Bronchial epithelial cell (primary cell): ENCODE measurements around the gene USF3. TPM values are rescaled to one million over a fixed set of nuclear protein-coding genes. Genes with fewer than 3 reads are reported as not detected.

ENCODE experiments used
- DNase-seq: peaks from one replicate; pipeline ENCODE4 v3.0.0-alpha.2; 2010; ENCODE audit warnings: low read depth
- FAIRE-seq: peaks from 2 replicates; lab custom pipeline; 2011; peaks lifted over from hg19 to GRCh38; lab: Jason Lieb, UNC
- H3K27me3 ChIP-seq: 2 replicates; pipeline ENCODE4 v1.5.1; 2011; ENCODE audit warnings: low read length; ENCODE audit not compliant: control insufficient read depth, insufficient read depth
- H3K36me3 ChIP-seq: 2 replicates; pipeline ENCODE4 v1.5.1; 2011; ENCODE audit warnings: low read length; ENCODE audit not compliant: control insufficient read depth, insufficient read depth
- H3K4me3 ChIP-seq: 2 replicates; pipeline ENCODE4 v1.5.1; 2011; ENCODE audit warnings: mild to moderate bottlenecking, low read depth, low read length, control low read depth
- total RNA-seq: library from RNA; depleted of rRNA; stranded (reverse); fragments of >200 nt; gene quantifications from 2 replicates; pipeline ENCODE4 v1.2.1, GENCODE V29; 2014
- TF ChIP-seq, protein P1 (sequence below): IDR thresholded peaks from 2 replicates; pipeline ENCODE4 v1.5.1; 2011; ENCODE audit warnings: mild to moderate bottlenecking, moderate library complexity, low read length, control low read depth, inconsistent platforms; ENCODE audit not compliant: insufficient read depth, severe bottlenecking

USF3 gene, protein sequence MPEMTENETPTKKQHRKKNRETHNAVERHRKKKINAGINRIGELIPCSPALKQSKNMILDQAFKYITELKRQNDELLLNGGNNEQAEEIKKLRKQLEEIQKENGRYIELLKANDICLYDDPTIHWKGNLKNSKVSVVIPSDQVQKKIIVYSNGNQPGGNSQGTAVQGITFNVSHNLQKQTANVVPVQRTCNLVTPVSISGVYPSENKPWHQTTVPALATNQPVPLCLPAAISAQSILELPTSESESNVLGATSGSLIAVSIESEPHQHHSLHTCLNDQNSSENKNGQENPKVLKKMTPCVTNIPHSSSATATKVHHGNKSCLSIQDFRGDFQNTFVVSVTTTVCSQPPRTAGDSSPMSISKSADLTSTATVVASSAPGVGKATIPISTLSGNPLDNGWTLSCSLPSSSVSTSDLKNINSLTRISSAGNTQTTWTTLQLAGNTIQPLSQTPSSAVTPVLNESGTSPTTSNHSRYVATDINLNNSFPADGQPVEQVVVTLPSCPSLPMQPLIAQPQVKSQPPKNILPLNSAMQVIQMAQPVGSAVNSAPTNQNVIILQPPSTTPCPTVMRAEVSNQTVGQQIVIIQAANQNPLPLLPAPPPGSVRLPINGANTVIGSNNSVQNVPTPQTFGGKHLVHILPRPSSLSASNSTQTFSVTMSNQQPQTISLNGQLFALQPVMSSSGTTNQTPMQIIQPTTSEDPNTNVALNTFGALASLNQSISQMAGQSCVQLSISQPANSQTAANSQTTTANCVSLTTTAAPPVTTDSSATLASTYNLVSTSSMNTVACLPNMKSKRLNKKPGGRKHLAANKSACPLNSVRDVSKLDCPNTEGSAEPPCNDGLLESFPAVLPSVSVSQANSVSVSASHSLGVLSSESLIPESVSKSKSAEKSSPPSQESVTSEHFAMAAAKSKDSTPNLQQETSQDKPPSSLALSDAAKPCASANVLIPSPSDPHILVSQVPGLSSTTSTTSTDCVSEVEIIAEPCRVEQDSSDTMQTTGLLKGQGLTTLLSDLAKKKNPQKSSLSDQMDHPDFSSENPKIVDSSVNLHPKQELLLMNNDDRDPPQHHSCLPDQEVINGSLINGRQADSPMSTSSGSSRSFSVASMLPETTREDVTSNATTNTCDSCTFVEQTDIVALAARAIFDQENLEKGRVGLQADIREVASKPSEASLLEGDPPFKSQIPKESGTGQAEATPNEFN (N-terminal part only)
- total RNA-seq, result 4.2 and 5.1 TPM in 2 replicates

DNA sequence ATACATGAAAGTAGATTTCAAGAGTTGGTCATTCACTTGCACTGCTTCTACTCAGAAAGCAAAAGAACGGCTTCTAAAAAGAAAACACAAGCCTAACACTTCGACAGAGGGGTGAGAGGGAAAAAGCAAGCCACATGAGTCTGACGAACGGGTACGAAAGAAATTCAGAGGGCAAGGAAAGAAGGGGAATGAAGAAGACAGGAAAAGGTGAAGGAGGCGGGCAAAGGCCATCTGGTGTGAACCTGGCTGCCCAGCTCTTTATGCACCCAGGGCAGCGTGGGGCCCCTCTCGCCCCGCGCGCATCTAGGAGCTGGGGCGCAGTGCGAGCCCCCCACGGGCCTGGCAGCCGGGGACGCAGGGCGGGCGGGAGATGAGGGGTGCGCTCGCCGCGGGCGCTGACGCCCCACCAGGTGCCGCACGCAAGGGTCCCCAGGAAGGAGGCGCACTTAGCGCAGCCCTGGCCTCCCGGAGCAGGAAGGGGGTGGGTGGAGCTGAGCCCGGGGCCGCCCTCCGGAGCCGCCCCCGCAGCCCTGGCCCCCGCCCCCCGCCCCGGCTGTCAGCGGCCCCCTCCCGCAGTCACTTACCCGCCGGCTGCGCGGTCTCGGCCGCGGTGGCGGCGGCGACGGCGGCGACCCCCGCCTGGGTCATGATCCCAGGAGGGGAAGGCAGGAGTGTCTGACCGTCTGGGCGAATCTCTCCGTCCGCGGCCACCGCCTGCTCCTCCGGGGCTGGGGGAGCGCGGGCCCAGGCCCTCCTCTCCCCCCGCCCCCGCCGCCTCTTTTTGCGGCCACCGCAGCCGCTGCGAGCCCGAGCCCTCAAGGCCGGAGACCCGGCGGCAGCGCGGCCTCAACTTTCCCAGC lies at the start of gene USF3:
USF3 (minus strand) TSS at position 857 of the 860 bp plus-strand sequence. CDS start 21,764 bp downstream, outside the sequence.
- FAIRE-seq (no peak), DNase-seq (peak; percentile 46)
- no peaks in the 10 kb centered on the region for H3K36me3 ChIP-seq

DNA sequence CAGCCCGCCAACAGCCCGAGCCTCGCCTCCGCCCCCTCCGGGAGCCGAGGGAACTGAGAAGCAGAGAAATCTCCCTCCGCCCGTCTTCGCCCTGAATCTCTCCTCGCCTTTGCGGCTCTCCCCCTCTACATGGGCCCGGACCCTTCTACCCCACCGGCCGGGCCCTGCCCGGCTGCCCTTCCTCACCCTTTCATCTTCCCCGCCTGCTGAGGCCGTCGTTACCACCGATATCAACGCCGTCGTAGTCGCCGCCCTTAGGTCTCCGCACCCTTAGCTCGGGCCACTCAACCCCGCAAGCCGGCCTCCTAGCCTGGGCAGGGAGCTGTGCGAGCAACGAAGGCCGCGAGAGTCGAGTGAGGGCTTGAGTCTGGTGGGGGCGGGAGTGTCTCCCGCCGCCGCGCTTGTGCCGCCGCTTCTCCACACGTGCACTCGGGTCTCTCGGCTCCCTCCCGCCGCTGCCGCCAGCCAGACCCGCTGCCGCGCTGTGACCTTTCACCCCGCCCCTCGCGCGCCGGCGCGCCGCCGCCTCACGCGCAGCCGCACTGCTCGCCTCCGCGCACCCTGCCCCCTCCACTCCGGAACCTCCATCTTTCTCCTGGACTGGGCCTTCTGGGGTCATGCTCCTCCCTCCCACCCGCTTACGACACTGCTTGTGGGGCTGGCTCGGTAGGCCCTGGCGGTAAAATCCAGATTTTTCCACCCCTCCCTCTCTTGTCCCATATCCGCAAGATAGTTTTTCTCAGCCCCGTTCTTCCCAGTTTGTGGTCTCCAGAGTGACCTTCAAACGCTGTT lies 49.5 kb upstream of the USF3 start, which contains the start of gene NAA50:
NAA50 (minus strand) TSS at position 494 of the 792 bp plus-strand sequence; CDS start at position 194, 300 bp downstream.
- DNase-seq (peak; percentile 74), FAIRE-seq (no peak)
- Histone ChIP-seq H3K36me3 (no peaks in the 10 kb centered on the region), H3K4me3 (peak within 1 kb of the TSS; percentile 68), H3K27me3 (no peaks in the 10 kb centered on the region)
- TF ChIP-seq, protein P1, sequence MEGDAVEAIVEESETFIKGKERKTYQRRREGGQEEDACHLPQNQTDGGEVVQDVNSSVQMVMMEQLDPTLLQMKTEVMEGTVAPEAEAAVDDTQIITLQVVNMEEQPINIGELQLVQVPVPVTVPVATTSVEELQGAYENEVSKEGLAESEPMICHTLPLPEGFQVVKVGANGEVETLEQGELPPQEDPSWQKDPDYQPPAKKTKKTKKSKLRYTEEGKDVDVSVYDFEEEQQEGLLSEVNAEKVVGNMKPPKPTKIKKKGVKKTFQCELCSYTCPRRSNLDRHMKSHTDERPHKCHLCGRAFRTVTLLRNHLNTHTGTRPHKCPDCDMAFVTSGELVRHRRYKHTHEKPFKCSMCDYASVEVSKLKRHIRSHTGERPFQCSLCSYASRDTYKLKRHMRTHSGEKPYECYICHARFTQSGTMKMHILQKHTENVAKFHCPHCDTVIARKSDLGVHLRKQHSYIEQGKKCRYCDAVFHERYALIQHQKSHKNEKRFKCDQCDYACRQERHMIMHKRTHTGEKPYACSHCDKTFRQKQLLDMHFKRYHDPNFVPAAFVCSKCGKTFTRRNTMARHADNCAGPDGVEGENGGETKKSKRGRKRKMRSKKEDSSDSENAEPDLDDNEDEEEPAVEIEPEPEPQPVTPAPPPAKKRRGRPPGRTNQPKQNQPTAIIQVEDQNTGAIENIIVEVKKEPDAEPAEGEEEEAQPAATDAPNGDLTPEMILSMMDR, result peak; percentile 66

More for the DNA sequence above, at the start of gene USF3:
- H3K4me3 ChIP-seq, result peak within 1 kb of the TSS; percentile 92
- H3K27me3 ChIP-seq, result no peaks in the 10 kb centered on the region
- TF ChIP-seq, protein P1, result peak; percentile 9

DNA sequence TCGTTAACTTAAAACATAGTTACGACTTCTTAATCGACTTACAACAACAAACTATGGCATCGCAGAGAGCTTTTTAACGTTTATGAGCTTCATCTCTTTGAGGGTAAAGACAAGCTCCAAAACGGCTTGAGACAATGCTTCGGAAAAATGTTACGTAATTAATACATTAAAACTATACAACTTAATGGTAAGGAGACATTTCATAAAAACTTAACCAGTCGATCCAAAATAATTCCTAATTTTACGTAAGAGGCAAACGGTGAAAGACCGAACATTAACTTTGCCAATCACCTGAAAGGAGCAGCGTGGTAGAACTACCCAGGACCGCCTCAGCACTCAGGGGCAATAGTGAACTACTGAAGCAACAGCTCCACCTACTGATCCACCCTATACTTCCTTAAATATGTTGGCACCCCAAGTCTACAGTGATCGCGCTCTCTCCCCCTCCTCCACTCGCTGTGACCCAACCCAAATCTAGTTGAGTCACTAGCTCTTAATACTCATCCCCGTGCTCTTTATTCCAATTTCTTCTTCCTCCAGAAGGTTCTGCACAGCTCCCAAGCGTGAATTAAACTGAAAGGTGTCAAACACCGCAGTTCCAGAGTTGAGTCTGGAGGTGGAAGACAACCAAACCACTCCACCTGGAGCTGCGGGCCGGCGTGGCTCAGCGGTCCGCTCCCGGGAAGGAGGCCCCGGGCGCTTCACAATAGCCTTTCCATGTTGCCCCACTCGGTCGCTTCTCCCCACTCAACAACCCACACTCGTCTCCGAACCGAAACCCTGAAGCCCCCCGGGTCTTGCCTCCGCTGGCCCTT lies 48.7 kb upstream of the USF3 start:
- FAIRE-seq (no peak), DNase-seq (peak; percentile 96)
- TF ChIP-seq, protein P1, result peak; percentile 79

DNA sequence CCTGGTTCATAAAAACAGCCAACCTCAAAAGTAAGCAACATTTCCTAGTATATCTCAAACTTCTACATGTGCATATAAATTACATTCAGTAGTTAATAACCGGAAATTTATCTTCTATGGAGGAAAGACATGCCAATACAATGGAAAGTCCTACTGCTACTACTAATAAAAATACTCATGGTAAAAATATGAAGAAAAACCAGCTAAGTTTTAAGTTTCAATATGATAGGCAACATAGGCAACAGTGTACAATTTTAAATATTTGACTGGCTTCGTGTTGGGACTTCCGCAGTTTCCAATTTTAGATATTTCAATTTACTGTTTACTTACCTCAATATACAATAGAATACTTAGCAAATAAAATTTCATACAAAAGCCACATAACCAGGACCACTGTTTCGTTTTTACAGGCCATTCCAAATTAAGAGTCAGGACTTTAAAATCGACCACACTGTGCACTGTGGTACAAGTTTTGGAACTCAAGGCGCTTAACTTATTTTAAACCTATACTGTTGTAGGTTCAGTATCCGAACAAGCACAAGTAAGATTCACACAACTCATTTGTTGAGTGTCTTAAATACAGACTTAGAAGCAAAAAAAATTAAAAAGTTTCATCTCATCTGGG lies 46.7 kb upstream of the USF3 start:
- H3K4me3 ChIP-seq, result no peak overlapping the region
- DNase-seq, result peak; percentile 30

More for the DNA sequence above, 48.7 kb upstream of the USF3 start:
- no peaks in the 10 kb centered on the region for H3K36me3 ChIP-seq
- H3K4me3 ChIP-seq, result peak overlapping the region; percentile 68
- no peaks in the 10 kb centered on the region for H3K27me3 ChIP-seq

More for the DNA sequence above, 46.7 kb upstream of the USF3 start:
- no peak for FAIRE-seq
- H3K27me3 ChIP-seq, result no peaks in the 10 kb centered on the region
- no peaks in the 10 kb centered on the region for H3K36me3 ChIP-seq
- TF ChIP-seq, protein P1, result no peak
